ENCODE results near the gene JAKMIP2.

DNA sequence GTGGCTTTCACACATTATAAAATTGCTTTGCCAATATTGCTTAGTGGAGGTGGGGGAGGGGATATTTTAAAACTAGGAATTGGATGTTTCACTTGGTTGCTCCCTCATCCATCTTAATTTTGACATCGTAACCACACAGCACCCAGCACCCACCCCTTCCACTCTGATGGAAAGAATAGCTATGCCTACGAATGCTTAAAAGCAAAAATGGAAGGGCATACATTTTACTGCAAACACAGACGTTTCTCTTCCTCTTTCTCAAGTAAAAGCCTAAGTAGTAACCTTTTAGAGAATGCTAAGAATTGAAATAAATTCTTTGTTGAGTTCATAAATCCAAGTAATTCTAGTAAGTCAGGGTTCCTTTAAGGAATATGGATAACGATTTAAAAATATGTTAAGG, 69.9 kb downstream of the JAKMIP2 start:
- no peak for TF ChIP-seq CTCF (conservative IDR thresholded peaks at IDR 0.05; ENCODE audit: low read length)
- TF ChIP-seq EZH2phosphoT487 (IDR thresholded peaks at IDR 0.05; ENCODE audit: borderline replicate concordance): no peak
